ENCODE results near the gene ARID3B. TPM values are rescaled to one million over a fixed set of nuclear protein-coding genes. Genes with fewer than 3 reads are reported as not detected.

The ARID3B gene
- total and polyA plus RNA-seq, 2 donors (not counting 1 experiment from before 2014, with no cell fraction given), result 0.72 to 0.99 TPM

DNA sequence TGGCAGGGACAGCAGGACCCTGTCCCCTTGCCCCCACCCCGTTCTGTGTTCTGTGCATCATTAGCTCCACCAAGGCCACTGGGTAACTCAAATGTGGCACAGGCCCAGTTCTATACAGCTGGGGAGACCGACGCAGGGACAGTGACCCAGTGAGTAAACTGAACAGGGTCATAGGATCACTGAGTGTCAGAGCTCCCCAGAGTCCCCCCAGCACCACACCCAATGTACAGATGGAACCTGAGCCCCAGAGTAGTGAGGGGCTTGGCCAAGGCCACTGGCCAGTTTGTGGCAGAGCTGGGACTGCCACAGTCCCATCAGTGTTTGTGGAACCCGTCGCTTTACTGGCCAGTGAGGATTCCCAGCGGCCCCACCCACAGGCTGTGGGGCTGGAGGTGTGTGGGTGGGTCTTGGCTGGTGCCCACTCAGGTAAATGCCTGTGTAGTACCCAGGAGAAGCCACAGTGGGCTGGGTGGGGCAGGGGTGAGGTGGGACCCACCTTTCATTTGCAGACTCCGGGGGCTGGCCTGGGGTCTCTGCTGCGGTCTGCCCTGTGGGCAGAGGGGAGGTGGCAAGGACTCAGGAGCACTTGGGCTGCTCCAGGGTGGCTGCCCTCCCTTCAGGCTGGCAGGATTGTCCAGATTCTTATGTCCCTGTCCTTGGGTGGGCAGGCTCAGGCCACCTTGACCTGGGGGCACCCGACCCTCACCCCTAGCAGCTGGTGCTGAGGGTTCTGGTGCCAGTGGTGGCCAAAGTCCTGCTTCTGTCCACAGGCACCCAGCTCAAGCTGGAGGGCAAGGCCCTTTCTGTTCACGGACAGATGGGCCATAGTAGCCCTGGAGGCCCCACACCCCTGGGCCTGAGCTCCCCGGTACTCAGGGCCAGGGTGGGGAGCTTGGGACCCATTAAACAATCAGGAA lies 63.0 kb downstream of the ARID3B start:
- H3K27ac ChIP-seq (ENCODE audit: insufficient read depth, low read length), result no peak overlapping the region
- H3K9ac ChIP-seq (ENCODE audit: insufficient read depth, low read length), result no peak overlapping the region
- H3K9me3 ChIP-seq (ENCODE audit: control insufficient read depth, insufficient read depth, low read depth, low read length), result no peaks in the 10 kb centered on the region
- no peak overlapping the region for H3K4me2 ChIP-seq (ENCODE audit: extremely low read depth, insufficient read depth, low read length)
- DNase-seq (ENCODE audit: low read depth in 2 of 2), result no peak
- TF ChIP-seq EZH2 (IDR thresholded peaks at IDR 0.05; ENCODE audit: low read length, missing control alignments), result no peak
- TF ChIP-seq, protein P1, sequence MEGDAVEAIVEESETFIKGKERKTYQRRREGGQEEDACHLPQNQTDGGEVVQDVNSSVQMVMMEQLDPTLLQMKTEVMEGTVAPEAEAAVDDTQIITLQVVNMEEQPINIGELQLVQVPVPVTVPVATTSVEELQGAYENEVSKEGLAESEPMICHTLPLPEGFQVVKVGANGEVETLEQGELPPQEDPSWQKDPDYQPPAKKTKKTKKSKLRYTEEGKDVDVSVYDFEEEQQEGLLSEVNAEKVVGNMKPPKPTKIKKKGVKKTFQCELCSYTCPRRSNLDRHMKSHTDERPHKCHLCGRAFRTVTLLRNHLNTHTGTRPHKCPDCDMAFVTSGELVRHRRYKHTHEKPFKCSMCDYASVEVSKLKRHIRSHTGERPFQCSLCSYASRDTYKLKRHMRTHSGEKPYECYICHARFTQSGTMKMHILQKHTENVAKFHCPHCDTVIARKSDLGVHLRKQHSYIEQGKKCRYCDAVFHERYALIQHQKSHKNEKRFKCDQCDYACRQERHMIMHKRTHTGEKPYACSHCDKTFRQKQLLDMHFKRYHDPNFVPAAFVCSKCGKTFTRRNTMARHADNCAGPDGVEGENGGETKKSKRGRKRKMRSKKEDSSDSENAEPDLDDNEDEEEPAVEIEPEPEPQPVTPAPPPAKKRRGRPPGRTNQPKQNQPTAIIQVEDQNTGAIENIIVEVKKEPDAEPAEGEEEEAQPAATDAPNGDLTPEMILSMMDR (conservative IDR thresholded peaks at IDR 0.05 in 1 of 2, IDR thresholded peaks at IDR 0.05 in 1 of 2; ENCODE audit: low read depth in 1 of 2, low read length in 2 of 2), result no peak
- no peaks in the 10 kb centered on the region for H3K36me3 ChIP-seq (ENCODE audit: control insufficient read depth, insufficient read depth, low read length)
- H2AFZ ChIP-seq (ENCODE audit: low read length), result no peak overlapping the region
- no peaks in the 10 kb centered on the region for H4K20me1 ChIP-seq (ENCODE audit: control insufficient read depth, extremely low read depth, insufficient read depth, low read length)
- no peaks in the 10 kb centered on the region for H3K79me2 ChIP-seq (ENCODE audit: control insufficient read depth, insufficient read depth, low read length)
- H3K4me1 ChIP-seq (ENCODE audit: control insufficient read depth, extremely low read depth, insufficient read depth, low read length), result no peaks in the 10 kb centered on the region
- peaks cover 8% of the 10 kb centered on the region for H3K27me3 ChIP-seq (ENCODE audit: control insufficient read depth, insufficient read depth, low read length)
- no peak overlapping the region for H3K4me3 ChIP-seq (replicated peaks in 1 of 4; ENCODE audit: control extremely low read depth in 1 of 4, insufficient read depth in 1 of 4, low read depth in 3 of 4, low read length in 4 of 4)

DNA sequence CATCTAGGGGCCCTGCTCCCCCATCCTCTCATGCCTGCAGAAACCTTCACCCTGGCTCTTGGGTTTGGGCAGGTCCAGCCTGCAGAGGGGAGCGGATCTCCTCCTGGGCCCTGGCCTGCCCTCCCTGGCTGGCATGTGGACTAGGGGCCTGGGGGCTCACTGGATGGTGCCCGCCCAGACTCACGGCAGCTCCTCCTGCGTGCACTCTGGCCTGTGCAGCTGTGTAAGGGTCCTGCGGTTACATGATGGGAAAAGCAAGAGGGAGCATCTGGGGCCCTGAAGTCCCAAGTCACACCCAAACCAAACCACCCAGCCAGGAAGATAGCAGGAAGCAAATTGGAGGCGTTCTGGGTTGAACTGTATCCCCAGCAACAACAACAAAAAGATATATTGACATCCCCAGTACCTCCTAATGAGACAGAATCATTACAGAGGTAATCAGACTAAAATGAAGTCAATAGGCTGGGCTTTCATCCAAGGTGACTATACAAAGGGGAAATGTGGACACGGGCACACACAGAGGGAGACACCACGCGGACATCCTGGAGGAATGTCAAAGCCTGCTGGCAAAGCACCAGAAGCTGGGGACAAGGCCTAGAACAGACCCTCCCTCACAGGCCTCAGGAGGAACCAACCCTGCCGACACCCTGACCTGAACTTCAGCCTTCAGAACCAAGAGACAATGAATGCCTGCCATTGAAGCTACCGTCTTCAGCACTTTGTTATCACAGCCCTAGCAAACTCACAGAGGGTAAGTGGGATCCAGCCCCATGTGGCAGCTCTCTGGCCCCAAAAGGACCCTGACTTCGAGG lies 64.2 kb downstream of the ARID3B start:
- no peak for DNase-seq (ENCODE audit: low read depth in 2 of 2)
- H2AFZ ChIP-seq (ENCODE audit: low read length), result no peak overlapping the region
- H3K36me3 ChIP-seq (ENCODE audit: control insufficient read depth, insufficient read depth, low read length), result no peaks in the 10 kb centered on the region
- no peaks in the 10 kb centered on the region for H4K20me1 ChIP-seq (ENCODE audit: control insufficient read depth, extremely low read depth, insufficient read depth, low read length)
- H3K9ac ChIP-seq (ENCODE audit: insufficient read depth, low read length), result no peak overlapping the region
- TF ChIP-seq, protein P1 (conservative IDR thresholded peaks at IDR 0.05 in 1 of 2, IDR thresholded peaks at IDR 0.05 in 1 of 2; ENCODE audit: low read depth in 1 of 2, low read length in 2 of 2), result no peak
- no peak for TF ChIP-seq EZH2 (IDR thresholded peaks at IDR 0.05; ENCODE audit: low read length, missing control alignments)
- H3K4me2 ChIP-seq (ENCODE audit: extremely low read depth, insufficient read depth, low read length), result no peak overlapping the region
- H3K4me1 ChIP-seq (ENCODE audit: control insufficient read depth, extremely low read depth, insufficient read depth, low read length), result no peaks in the 10 kb centered on the region
- H3K27me3 ChIP-seq (ENCODE audit: control insufficient read depth, insufficient read depth, low read length), result peaks cover 8% of the 10 kb centered on the region
- no peak overlapping the region for H3K4me3 ChIP-seq (replicated peaks in 1 of 4; ENCODE audit: control extremely low read depth in 1 of 4, insufficient read depth in 1 of 4, low read depth in 3 of 4, low read length in 4 of 4)
- H3K9me3 ChIP-seq (ENCODE audit: control insufficient read depth, insufficient read depth, low read depth, low read length), result no peaks in the 10 kb centered on the region
- H3K27ac ChIP-seq (ENCODE audit: insufficient read depth, low read length), result no peak overlapping the region
- no peaks in the 10 kb centered on the region for H3K79me2 ChIP-seq (ENCODE audit: control insufficient read depth, insufficient read depth, low read length)

DNA sequence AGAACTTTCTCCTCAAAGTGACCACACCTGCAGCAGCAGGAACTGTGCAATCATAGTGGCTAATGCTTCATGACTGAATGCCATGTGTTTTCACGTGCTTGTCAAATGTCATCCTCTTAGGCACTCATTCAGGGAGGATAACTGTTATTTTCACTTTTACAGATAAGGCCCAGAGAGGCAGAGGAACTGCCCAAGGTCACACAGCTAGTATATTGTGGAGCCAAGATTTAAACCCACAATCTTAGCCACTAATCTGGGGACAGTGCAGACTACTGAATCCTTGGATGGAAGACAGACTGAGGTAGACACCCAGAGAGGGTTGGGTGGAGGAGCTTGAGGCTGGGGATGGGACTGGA lies 64.8 kb downstream of the ARID3B start:
- Histone ChIP-seq H3K27me3 (ENCODE audit: control insufficient read depth, insufficient read depth, low read length) (peaks cover 8% of the 10 kb centered on the region), H3K27ac (ENCODE audit: insufficient read depth, low read length) (no peak overlapping the region), H3K9me3 (ENCODE audit: control insufficient read depth, insufficient read depth, low read depth, low read length) (no peaks in the 10 kb centered on the region), H3K4me1 (ENCODE audit: control insufficient read depth, extremely low read depth, insufficient read depth, low read length) (no peaks in the 10 kb centered on the region), H3K79me2 (ENCODE audit: control insufficient read depth, insufficient read depth, low read length) (no peaks in the 10 kb centered on the region), H3K36me3 (ENCODE audit: control insufficient read depth, insufficient read depth, low read length) (no peaks in the 10 kb centered on the region), H3K4me3 (replicated peaks in 1 of 4; ENCODE audit: control extremely low read depth in 1 of 4, insufficient read depth in 1 of 4, low read depth in 3 of 4, low read length in 4 of 4) (no peak overlapping the region), H4K20me1 (ENCODE audit: control insufficient read depth, extremely low read depth, insufficient read depth, low read length) (no peaks in the 10 kb centered on the region), H2AFZ (ENCODE audit: low read length) (no peak overlapping the region), H3K4me2 (ENCODE audit: extremely low read depth, insufficient read depth, low read length) (no peak overlapping the region), H3K9ac (ENCODE audit: insufficient read depth, low read length) (no peak overlapping the region)
- TF ChIP-seq, protein P1 (conservative IDR thresholded peaks at IDR 0.05 in 1 of 2, IDR thresholded peaks at IDR 0.05 in 1 of 2; ENCODE audit: low read depth in 1 of 2, low read length in 2 of 2), result no peak
- no peak for TF ChIP-seq EZH2 (IDR thresholded peaks at IDR 0.05; ENCODE audit: low read length, missing control alignments)
- no peak for DNase-seq (ENCODE audit: low read depth in 2 of 2)
